SK-N-SH treated with all-trans-retinoic acid at 6 μM for 48 hours (cell line): Measurements from ENCODE around the gene EVC.

ENCODE experiments used
- ARNTL ChIP-seq: fragments of 450-650 bp; formaldehyde crosslinking; IDR thresholded peaks from 2 replicates; pipeline ENCODE4 v1.5.0; 2020; ENCODE audit warnings: low read depth, mild to moderate bottlenecking, moderate library complexity, borderline replicate concordance
- BACH2 ChIP-seq: fragments of 250-450 bp; sonication (Bioruptor Pico); IDR thresholded peaks from 2 replicates; pipeline ENCODE4 v1.9.0; 2021; ENCODE audit warnings: mild to moderate bottlenecking, borderline replicate concordance
- ESRRG ChIP-seq: fragments of 250-450 bp; sonication (Bioruptor Pico); IDR thresholded peaks from 2 replicates; pipeline ENCODE4 v1.6.1; 2021; ENCODE audit warnings: mild to moderate bottlenecking
- GLIS3 ChIP-seq: fragments of 250-450 bp; sonication (Bioruptor Pico); IDR thresholded peaks from 2 replicates; pipeline ENCODE4 v1.5.0; 2020; ENCODE audit warnings: mild to moderate bottlenecking, moderate library complexity
- PPARA ChIP-seq: fragments of 250-450 bp; sonication (Bioruptor Pico); IDR thresholded peaks from 2 replicates; pipeline ENCODE4 v1.5.0; 2020; ENCODE audit warnings: mild to moderate bottlenecking, borderline replicate concordance
- RARB ChIP-seq: fragments of 250-450 bp; sonication (Bioruptor Pico); IDR thresholded peaks from 2 replicates; pipeline ENCODE4 v1.8.0; 2021; ENCODE audit warnings: mild to moderate bottlenecking, moderate library complexity
- SNAI2 ChIP-seq: fragments of 250-450 bp; sonication (Bioruptor Pico); IDR thresholded peaks from 2 replicates; pipeline ENCODE4 v1.5.0; 2020; ENCODE audit warnings: mild to moderate bottlenecking, moderate library complexity
- ZC3H10 ChIP-seq: fragments of 250-450 bp; sonication (Bioruptor Pico); IDR thresholded peaks from 2 replicates; pipeline ENCODE4 v1.5.1; 2021; ENCODE audit warnings: mild to moderate bottlenecking, moderate library complexity
- ZNF8 ChIP-seq: fragments of 450-650 bp; formaldehyde crosslinking; IDR thresholded peaks from 2 replicates; pipeline ENCODE4 v1.5.0; 2020; ENCODE audit warnings: mild to moderate bottlenecking, moderate library complexity
- TF ChIP-seq, protein P1 (sequence below): fragments of 250-450 bp; sonication (Bioruptor Pico); IDR thresholded peaks from 2 replicates; pipeline ENCODE4 v1.8.0; 2020; ENCODE audit warnings: mild to moderate bottlenecking, moderate library complexity, borderline replicate concordance
- TF ChIP-seq, protein P2 (sequence below): fragments of 250-450 bp; sonication (Bioruptor Pico); IDR thresholded peaks from 2 replicates; pipeline ENCODE4 v1.5.0; 2020; ENCODE audit warnings: mild to moderate bottlenecking, moderate library complexity
- TF ChIP-seq, protein P3 (sequence below): fragments of 250-450 bp; sonication (Bioruptor Pico); IDR thresholded peaks from 2 replicates; pipeline ENCODE4 v1.8.0; 2021; ENCODE audit warnings: low read depth, mild to moderate bottlenecking, moderate library complexity, borderline replicate concordance
- TF ChIP-seq, protein P4 (sequence below): fragments of 250-450 bp; sonication (Bioruptor Pico); IDR thresholded peaks from 2 replicates; pipeline ENCODE4 v1.5.1; 2021; ENCODE audit warnings: mild to moderate bottlenecking, moderate library complexity

DNA sequence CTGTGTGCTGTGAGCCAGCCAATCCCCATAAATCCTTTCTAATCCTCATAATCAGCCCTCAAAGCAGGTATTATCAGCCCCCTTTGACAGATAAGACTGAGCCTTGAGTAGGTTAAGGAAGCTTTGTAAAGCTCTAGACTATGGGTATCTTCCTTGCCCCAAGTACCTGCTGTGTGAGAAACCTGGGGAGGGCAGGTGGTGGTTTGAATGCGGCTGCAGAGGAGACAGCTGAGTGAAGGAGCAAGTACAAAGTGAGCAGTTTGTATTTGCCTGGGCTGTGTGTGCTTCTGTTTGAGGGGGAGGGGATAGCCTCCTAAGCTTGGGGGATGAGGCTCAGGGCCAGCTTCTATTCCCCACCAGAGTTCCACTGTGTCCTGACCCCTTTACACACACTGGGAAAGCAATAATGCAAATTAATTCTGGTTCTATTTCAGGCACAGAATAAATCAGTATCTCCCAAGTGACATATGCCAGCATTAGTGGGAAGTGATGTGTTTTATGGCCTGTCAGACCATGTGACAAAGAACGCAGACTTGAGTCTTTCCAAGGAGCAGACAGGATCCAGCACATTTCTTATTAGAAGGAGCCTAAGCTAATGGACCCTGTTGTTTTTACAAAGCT is 63.5 kb downstream of the EVC start:
- TF ChIP-seq ZC3H10 (no peak), PPARA (CRISPR knock-in tag) (no peak), GLIS3 (CRISPR knock-in tag) (no peak), ARNTL (no peak), ZNF8 (no peak), SNAI2 (CRISPR knock-in tag) (no peak), ESRRG (no peak), BACH2 (no peak), RARB (CRISPR knock-in tag) (no peak)
- TF ChIP-seq, protein P1, sequence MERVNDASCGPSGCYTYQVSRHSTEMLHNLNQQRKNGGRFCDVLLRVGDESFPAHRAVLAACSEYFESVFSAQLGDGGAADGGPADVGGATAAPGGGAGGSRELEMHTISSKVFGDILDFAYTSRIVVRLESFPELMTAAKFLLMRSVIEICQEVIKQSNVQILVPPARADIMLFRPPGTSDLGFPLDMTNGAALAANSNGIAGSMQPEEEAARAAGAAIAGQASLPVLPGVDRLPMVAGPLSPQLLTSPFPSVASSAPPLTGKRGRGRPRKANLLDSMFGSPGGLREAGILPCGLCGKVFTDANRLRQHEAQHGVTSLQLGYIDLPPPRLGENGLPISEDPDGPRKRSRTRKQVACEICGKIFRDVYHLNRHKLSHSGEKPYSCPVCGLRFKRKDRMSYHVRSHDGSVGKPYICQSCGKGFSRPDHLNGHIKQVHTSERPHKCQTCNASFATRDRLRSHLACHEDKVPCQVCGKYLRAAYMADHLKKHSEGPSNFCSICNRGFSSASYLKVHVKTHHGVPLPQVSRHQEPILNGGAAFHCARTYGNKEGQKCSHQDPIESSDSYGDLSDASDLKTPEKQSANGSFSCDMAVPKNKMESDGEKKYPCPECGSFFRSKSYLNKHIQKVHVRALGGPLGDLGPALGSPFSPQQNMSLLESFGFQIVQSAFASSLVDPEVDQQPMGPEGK (CRISPR knock-in tag), result no peak
- TF ChIP-seq, protein P2, sequence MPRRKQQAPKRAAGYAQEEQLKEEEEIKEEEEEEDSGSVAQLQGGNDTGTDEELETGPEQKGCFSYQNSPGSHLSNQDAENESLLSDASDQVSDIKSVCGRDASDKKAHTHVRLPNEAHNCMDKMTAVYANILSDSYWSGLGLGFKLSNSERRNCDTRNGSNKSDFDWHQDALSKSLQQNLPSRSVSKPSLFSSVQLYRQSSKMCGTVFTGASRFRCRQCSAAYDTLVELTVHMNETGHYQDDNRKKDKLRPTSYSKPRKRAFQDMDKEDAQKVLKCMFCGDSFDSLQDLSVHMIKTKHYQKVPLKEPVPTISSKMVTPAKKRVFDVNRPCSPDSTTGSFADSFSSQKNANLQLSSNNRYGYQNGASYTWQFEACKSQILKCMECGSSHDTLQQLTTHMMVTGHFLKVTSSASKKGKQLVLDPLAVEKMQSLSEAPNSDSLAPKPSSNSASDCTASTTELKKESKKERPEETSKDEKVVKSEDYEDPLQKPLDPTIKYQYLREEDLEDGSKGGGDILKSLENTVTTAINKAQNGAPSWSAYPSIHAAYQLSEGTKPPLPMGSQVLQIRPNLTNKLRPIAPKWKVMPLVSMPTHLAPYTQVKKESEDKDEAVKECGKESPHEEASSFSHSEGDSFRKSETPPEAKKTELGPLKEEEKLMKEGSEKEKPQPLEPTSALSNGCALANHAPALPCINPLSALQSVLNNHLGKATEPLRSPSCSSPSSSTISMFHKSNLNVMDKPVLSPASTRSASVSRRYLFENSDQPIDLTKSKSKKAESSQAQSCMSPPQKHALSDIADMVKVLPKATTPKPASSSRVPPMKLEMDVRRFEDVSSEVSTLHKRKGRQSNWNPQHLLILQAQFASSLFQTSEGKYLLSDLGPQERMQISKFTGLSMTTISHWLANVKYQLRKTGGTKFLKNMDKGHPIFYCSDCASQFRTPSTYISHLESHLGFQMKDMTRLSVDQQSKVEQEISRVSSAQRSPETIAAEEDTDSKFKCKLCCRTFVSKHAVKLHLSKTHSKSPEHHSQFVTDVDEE, result no peak
- TF ChIP-seq, protein P3, sequence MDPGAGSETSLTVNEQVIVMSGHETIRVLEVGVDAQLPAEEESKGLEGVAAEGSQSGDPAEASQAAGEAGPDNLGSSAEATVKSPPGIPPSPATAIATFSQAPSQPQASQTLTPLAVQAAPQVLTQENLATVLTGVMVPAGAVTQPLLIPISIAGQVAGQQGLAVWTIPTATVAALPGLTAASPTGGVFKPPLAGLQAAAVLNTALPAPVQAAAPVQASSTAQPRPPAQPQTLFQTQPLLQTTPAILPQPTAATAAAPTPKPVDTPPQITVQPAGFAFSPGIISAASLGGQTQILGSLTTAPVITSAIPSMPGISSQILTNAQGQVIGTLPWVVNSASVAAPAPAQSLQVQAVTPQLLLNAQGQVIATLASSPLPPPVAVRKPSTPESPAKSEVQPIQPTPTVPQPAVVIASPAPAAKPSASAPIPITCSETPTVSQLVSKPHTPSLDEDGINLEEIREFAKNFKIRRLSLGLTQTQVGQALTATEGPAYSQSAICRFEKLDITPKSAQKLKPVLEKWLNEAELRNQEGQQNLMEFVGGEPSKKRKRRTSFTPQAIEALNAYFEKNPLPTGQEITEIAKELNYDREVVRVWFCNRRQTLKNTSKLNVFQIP, result no peak
- TF ChIP-seq, protein P4, sequence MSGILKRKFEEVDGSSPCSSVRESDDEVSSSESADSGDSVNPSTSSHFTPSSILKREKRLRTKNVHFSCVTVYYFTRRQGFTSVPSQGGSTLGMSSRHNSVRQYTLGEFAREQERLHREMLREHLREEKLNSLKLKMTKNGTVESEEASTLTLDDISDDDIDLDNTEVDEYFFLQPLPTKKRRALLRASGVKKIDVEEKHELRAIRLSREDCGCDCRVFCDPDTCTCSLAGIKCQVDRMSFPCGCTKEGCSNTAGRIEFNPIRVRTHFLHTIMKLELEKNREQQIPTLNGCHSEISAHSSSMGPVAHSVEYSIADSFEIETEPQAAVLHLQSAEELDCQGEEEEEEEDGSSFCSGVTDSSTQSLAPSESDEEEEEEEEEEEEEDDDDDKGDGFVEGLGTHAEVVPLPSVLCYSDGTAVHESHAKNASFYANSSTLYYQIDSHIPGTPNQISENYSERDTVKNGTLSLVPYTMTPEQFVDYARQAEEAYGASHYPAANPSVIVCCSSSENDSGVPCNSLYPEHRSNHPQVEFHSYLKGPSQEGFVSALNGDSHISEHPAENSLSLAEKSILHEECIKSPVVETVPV (CRISPR knock-in tag), result no peak
